Measurements from ENCODE around the gene MZB1. TPM values are rescaled to one million over a fixed set of nuclear protein-coding genes. Genes with fewer than 3 reads are reported as not detected.

Gene MZB1
- polyA plus RNA-seq, 1 of the 3 experiments (the other 2 are of a cell fraction): not detected

GRCh38 chr5:139403787-139404483 is 14.2 kb upstream of the MZB1 start, which contains the start of gene SPATA24 (continued):
- peak; percentile 37; the same call in 1 of the 2 replicates for TF ChIP-seq TAF1 (IDR thresholded peaks at IDR 0.05; ENCODE audit: borderline replicate concordance, low read depth, low read length)
- no peak for TF ChIP-seq JUND (IDR thresholded peaks at IDR 0.05)
- TF ChIP-seq GABPA (IDR thresholded peaks at IDR 0.05; ENCODE audit: low read depth): peak; percentile 40; the same call in 1 of the 2 replicates
- TF ChIP-seq FOXM1 (IDR thresholded peaks at IDR 0.05; ENCODE audit: low read depth): no peak
- TF ChIP-seq, protein P1, sequence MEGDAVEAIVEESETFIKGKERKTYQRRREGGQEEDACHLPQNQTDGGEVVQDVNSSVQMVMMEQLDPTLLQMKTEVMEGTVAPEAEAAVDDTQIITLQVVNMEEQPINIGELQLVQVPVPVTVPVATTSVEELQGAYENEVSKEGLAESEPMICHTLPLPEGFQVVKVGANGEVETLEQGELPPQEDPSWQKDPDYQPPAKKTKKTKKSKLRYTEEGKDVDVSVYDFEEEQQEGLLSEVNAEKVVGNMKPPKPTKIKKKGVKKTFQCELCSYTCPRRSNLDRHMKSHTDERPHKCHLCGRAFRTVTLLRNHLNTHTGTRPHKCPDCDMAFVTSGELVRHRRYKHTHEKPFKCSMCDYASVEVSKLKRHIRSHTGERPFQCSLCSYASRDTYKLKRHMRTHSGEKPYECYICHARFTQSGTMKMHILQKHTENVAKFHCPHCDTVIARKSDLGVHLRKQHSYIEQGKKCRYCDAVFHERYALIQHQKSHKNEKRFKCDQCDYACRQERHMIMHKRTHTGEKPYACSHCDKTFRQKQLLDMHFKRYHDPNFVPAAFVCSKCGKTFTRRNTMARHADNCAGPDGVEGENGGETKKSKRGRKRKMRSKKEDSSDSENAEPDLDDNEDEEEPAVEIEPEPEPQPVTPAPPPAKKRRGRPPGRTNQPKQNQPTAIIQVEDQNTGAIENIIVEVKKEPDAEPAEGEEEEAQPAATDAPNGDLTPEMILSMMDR (IDR thresholded peaks at IDR 0.05): no peak
- peak; percentile 79 for TF ChIP-seq MXI1 (IDR thresholded peaks at IDR 0.05; ENCODE audit: low read depth, low read length)
- TF ChIP-seq YY1 (IDR thresholded peaks at IDR 0.05; ENCODE audit: low read depth): peak; percentile 91

DNA sequence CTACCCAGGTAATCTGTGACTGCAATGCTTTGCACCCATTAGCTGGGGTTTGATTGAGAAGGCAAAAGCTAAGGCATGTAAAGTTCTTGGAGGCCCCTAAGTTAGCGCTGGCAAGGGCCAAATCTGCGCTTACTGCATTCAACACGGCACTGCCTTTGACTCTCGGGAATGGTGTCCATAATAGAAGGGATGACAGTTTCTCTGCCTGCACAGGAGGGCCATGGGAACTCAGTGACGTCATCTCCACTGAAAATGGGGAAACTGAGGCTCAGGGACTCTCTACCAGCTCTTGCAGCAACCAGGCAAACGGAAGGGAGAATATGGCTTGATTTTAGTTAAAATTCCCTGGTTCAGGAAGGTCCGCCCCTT is 13.7 kb upstream of the MZB1 start:
- peaks cover 8% of the 10 kb centered on the region for H3F3A ChIP-seq (replicated peaks; ENCODE audit: insufficient read depth)
- CTCF ChIA-PET: interaction anchor here (1.1 to 3.4 kb wide), 6 partner anchors 11 to 939 kb away, joined by 3 to 29 read pairs (median 7); partner anchors contain the start of genes DNAJC18, MZB1 and PROB1
- H3K4me1 ChIP-seq (ENCODE audit: control insufficient read depth in 1 of 2, insufficient read depth in 2 of 2, low read depth in 1 of 2, low read length in 1 of 2): peaks cover 0 to 13% of the 10 kb centered on the region in 2 experiments; a peak in 1 of 4 replicates
- no peaks in the 10 kb centered on the region for H3K9me3 ChIP-seq
- peak overlapping the region; percentile 74 for H3K9ac ChIP-seq
- H3K9me2 ChIP-seq: no peaks in the 10 kb centered on the region
- peak overlapping the region; percentile 94 to 95 for H3K27ac ChIP-seq (ENCODE audit: low read depth in 2 of 2, low read length in 1 of 2)
- H2AFZ ChIP-seq (ENCODE audit: low read depth): peak overlapping the region; percentile 82
- H3K4me3 ChIP-seq (ENCODE audit: low read depth in 2 of 2, low read length in 1 of 2): peak overlapping the region; percentile 57 to 66
- no peaks in the 10 kb centered on the region for H3K79me2 ChIP-seq (ENCODE audit: insufficient read depth)
- TF ChIP-seq FOXJ3 (CRISPR knock-in tag; IDR thresholded peaks at IDR 0.05): no peak
- TF ChIP-seq, protein P2, sequence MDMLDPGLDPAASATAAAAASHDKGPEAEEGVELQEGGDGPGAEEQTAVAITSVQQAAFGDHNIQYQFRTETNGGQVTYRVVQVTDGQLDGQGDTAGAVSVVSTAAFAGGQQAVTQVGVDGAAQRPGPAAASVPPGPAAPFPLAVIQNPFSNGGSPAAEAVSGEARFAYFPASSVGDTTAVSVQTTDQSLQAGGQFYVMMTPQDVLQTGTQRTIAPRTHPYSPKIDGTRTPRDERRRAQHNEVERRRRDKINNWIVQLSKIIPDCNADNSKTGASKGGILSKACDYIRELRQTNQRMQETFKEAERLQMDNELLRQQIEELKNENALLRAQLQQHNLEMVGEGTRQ (IDR thresholded peaks at IDR 0.05; ENCODE audit: borderline replicate concordance, low read depth, low read length): no peak
- TF ChIP-seq, protein P3, sequence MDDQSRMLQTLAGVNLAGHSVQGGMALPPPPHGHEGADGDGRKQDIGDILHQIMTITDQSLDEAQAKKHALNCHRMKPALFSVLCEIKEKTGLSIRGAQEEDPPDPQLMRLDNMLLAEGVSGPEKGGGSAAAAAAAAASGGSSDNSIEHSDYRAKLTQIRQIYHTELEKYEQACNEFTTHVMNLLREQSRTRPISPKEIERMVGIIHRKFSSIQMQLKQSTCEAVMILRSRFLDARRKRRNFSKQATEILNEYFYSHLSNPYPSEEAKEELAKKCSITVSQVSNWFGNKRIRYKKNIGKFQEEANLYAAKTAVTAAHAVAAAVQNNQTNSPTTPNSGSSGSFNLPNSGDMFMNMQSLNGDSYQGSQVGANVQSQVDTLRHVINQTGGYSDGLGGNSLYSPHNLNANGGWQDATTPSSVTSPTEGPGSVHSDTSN (IDR thresholded peaks at IDR 0.05): no peak
- no peak for TF ChIP-seq GATA2 (CRISPR knock-in tag; IDR thresholded peaks at IDR 0.05)
- TF ChIP-seq, protein P4, sequence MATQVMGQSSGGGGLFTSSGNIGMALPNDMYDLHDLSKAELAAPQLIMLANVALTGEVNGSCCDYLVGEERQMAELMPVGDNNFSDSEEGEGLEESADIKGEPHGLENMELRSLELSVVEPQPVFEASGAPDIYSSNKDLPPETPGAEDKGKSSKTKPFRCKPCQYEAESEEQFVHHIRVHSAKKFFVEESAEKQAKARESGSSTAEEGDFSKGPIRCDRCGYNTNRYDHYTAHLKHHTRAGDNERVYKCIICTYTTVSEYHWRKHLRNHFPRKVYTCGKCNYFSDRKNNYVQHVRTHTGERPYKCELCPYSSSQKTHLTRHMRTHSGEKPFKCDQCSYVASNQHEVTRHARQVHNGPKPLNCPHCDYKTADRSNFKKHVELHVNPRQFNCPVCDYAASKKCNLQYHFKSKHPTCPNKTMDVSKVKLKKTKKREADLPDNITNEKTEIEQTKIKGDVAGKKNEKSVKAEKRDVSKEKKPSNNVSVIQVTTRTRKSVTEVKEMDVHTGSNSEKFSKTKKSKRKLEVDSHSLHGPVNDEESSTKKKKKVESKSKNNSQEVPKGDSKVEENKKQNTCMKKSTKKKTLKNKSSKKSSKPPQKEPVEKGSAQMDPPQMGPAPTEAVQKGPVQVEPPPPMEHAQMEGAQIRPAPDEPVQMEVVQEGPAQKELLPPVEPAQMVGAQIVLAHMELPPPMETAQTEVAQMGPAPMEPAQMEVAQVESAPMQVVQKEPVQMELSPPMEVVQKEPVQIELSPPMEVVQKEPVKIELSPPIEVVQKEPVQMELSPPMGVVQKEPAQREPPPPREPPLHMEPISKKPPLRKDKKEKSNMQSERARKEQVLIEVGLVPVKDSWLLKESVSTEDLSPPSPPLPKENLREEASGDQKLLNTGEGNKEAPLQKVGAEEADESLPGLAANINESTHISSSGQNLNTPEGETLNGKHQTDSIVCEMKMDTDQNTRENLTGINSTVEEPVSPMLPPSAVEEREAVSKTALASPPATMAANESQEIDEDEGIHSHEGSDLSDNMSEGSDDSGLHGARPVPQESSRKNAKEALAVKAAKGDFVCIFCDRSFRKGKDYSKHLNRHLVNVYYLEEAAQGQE (IDR thresholded peaks at IDR 0.05; ENCODE audit: low read depth, low read length): no peak
- TF ChIP-seq USF1 (IDR thresholded peaks at IDR 0.05; ENCODE audit: borderline replicate concordance, low read depth): no peak
- no peak for TF ChIP-seq SMC3 (IDR thresholded peaks at IDR 0.05; ENCODE audit: low read depth, low read length)
- TF ChIP-seq POLR2AphosphoS5 (IDR thresholded peaks at IDR 0.05; ENCODE audit: low read depth, low read length): no peak
- no peak for TF ChIP-seq FOXM1 (IDR thresholded peaks at IDR 0.05; ENCODE audit: low read depth)
- no peak for TF ChIP-seq IRF3 (IDR thresholded peaks at IDR 0.05; ENCODE audit: low read depth, low read length)
- no peaks in the 10 kb centered on the region for H4K20me1 ChIP-seq (ENCODE audit: insufficient read depth)
- peak overlapping the region; percentile 76 for H3K4me2 ChIP-seq
- H3K27me3 ChIP-seq (ENCODE audit: insufficient read depth): no peaks in the 10 kb centered on the region
- WGBS (ENCODE audit: low lambda C conversion rate): 16% methylated on average over 7 of the region's 7 CpGs
- peaks cover 0 to 2% of the 10 kb centered on the region in 2 experiments for H3K36me3 ChIP-seq (replicated peaks in 1 of 2; ENCODE audit: control insufficient read depth in 1 of 2, insufficient read depth in 2 of 2, low read length in 1 of 2)
- DNase-seq: no peak
- POLR2A ChIA-PET: interaction anchor here (0.5 to 1.1 kb wide), 4 partner anchors 9 to 301 kb away, joined by 3 to 5 read pairs (median 4); partner anchors contain the start of genes DNAJC18 and PROB1

All from SK-N-SH (cell line).